HG03103 (cell line): ENCODE results near the gene KCNJ5.
A peak's percentile ranks its signal among the peaks of the same experiment; 100 is the strongest.

Source experiments
- ATAC-seq: cut with Tn5 transposase; IDR thresholded peaks from one replicate; pipeline ENCODE4 v1.9.1; 2021; ENCODE audit warnings: low read depth; ENCODE audit not compliant: unreplicated experiment

Gene KCNJ5

GRCh38 chr11:128868841-128869671 lies 22.1 kb upstream of the KCNJ5 start:
- ATAC-seq = no peak

DNA sequence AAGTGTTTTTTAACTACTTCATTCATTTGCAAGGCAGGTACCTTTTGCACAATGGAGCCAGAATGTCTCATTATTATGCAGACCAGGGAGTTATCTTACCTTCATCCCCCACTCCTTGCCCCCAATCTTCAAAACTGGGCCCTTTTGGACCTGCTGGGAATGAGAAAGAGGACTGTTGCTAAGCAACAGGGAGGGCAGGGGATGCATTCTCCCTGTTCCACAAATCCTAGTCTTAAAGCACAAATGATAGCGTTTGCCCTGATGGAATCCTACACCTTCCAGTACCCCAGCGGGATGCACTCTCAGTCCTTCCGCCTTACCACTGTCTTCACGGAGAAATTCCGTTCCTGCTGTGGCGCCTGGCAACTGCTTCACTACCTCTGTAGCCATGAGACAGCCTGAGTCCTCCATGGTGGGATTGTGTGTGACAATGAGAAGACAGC lies 20.0 kb upstream of the KCNJ5 start:
- no peak for ATAC-seq

DNA sequence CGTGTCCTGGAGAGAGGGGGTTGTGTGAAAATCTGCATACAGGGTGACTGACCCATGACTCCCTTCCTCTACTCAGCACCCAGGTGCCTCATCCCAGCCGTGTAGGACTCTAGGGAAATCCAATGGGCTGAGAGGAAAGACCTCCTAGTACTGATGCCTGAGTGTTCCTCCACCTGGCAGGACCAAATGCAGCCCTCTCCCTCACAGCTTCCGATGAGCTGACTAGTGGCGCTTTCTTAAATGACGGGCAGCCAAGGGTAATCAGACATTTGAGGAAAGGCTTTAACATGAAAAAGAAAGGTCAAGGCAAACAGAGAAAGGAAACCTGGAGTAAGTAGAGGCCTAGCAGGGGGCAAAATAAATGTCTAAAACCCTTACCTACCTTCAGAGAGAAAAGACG lies 19.1 kb upstream of the KCNJ5 start:
- no peak for ATAC-seq

- no peak for ATAC-seq
Measured at GRCh38 chr11:128872594-128872993, 18.6 kb upstream of the KCNJ5 start.

DNA sequence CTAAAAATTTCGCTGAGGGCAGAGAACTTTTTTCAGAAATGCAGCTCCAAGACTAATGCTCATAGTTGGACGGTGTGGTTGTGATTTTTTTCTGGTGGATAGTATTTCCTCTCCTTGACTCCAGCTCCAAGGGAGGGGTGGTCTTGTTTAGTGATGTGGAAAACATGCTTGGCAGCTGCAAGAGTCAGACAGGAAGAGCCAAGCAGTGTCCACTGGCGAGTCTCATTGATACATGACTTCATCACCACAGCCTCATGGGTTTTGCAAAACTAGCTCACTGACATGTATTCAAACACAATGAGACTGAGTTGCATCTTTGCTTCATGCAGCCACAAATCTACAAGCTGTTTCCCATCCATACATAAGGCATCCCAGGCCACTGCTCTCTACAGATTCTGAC lies 16.7 kb upstream of the KCNJ5 start:
- ATAC-seq = no peak

- ATAC-seq = no peak
Measured at GRCh38 chr11:128876133-128876650, 15.0 kb upstream of the KCNJ5 start.

DNA sequence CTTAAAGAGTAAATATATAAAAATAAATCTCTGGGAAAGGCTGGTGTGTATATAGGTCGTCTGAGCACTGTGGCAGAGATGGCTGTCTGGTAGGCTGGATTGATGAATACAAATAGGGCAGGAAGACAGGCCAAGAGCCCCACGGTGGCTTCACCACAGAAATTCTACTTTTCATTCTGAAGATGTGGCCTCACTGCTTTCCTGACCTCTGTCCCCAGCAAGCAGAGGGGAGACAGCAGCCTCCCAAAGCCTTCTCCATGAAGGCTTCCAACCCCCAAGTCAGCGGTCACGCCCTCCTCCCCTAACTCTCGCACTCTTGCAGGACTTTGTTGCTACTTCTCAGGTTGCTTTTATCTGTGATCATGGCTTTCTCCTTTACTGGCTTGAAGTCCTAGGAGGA lies 13.4 kb upstream of the KCNJ5 start:
- no peak for ATAC-seq

DNA sequence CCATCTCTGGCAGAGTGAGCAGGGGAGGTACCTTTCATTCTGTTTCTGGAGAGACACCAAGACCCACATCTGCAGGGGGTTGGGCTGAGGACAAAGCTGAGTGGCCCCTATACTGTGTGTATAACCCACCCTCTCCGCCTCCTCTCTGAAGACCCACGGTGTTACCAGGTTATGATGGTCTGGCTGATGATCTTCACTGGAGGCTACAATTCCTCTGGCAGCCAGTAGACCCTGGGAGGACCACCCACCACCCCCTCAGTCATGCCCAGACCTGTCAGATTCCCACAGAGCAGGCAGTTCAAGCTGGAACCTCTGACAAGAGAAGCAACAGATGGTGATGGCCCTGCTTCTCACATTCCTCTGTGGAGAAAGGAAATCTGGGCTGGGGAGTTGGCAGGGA lies 12.7 kb upstream of the KCNJ5 start:
- ATAC-seq = no peak

- no peak for ATAC-seq
Measured at GRCh38 chr11:128879817-128880216, 11.3 kb upstream of the KCNJ5 start.

DNA sequence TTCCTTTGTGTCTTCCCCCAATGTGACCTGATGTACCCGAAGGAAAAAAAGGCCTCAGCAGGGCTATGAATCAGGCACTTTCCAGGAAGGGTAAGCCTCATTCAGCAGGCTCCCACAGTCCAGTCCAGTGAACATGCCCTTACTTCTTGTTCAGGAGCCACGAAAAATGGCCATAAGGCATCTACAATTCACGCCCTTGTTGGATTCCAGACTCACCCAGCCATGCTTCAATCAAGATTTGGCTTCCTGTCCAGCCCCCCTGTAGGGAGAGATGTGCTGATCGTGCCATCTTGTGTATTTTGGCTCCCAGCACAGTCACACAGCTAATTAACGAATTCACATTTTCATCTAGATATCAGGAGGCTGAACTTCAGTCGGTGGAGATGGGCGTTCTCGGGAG lies 9.9 kb upstream of the KCNJ5 start:
- no peak for ATAC-seq

DNA sequence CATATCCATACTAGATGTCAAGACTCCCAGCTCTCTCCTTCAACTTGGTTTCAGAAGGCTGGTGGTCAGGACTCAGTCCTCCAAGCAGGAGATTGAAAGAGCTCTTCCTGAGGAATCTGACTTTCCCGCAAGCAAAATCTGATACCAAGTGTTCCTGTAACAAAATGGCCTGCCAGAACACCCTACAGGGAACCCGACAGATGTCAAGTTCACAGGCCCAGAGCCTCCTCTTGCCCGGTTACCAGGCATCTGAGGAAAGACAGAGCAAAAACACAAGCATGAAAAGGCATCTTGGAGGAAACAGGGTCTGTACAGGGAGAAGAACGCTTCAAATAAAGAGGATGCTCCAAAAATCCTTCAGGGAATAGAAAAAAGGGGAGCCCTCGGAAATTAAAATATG lies 8.7 kb upstream of the KCNJ5 start:
- no peak for ATAC-seq

DNA sequence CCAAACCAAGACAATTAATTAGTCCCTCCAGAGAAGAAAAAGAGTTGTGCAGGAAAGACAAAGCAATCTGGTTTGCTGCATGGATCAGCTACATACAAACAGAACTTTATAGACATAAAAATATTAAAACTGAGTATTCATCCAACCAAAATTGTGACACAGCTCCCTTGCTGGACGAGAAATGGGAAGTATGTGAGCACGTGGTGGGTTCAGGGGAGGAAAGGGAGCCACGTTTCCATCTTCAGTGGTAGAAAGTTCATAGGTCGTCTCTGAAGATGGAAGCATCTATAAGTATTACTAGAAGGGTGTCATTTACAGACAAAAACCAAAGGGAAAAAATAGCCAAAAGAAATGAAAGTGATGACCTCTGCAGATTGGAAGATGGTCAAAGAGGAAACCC lies 7.1 kb upstream of the KCNJ5 start:
- ATAC-seq = no peak

DNA sequence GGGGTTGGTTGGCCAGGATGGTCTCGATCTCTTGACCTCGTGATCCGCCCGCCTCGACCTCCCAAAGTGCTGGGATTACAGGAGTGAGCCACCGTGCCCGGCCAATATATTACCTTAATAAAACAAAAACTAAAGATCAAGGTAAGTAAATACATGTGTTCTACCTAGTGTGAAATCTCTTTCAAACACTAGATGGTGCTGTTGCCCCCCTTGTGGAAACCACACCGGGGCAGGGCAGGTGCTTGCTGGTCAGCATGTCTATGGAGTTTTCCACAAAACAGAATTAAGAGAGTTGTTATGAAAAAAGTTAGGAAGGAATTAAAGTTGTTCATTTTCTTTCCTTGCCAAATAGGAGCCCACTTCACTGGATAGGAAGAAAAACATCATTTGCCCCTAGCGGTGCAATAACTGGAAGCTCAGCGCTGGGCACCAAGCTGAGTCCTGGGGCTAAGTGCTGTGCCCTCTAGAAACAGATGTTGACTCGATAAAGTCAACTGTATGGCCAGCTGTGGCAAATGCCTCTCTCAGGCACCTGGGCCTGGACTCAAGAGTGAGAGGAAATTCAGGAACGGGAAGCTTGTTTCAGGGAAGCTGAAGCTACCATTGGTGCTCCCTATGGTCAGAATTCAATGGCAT lies 6.3 kb upstream of the KCNJ5 start:
- peak; percentile 80 for ATAC-seq

GRCh38 chr11:128886406-128887124 lies 4.6 kb upstream of the KCNJ5 start:
- no peak for ATAC-seq

DNA sequence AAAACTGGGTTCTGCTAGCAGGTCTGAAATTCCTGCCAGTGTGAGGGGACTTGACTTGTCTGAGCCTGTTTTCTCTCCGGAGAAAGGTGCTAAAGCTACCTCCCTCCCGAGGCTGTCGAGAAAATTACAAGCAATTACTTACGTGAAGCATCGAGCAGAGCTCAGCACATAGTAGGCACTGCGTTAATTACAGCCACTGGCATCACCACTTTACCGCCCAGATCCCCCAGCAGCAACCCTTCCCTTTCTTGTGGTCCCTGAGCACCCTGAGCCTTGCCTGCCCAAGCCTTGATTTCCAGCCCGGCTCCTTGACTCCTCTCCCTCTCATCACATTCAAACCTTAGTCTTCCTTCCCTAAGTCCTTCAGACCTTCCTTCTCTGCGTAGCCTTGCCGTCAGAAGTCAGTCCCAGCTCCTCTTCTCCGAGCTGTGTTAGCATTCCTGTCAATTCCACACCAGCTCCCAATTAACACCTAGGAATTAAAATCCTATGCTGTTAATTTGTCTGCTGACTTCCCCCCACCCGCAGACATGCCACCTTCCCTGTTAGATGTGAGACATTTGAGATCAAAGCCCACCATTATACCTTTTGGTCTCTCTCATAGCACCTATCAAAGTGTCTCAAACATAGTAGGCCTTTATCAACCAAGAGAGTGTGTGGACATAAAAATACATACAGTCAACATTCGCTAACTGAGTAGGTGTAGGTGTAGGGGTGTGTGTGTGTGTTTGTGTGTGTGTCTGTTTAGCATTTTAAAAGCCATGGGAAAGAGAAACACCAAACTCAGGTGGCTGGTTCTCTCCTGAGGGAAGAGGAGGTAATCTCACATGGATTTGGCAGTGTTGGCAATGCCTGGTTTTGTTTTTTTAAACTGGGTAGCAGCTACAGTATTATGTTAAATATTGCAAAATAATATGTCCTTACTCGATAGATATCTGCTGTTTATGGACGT lies 2.8 kb upstream of the KCNJ5 start:
- no peak for ATAC-seq

GRCh38 chr11:128889657-128890213 lies 1.4 kb upstream of the KCNJ5 start:
- ATAC-seq = no peak

DNA sequence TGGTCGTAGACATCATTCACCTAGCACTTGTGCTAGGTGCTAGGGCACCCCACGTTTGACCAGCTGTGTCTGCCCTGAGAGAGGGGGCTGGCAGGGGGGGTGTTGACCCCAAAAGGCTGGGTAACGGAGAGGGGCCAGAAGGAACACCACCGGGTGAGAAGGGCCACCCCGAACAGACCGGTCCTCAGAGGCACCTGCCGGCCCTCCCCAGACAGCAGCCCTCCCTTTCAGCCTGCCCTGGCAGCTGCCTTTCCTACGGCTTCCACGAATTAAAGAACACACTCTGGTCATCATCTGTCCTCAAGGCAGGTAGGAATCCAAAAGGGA lies 977 bp upstream of the KCNJ5 start:
- ATAC-seq = no peak

DNA sequence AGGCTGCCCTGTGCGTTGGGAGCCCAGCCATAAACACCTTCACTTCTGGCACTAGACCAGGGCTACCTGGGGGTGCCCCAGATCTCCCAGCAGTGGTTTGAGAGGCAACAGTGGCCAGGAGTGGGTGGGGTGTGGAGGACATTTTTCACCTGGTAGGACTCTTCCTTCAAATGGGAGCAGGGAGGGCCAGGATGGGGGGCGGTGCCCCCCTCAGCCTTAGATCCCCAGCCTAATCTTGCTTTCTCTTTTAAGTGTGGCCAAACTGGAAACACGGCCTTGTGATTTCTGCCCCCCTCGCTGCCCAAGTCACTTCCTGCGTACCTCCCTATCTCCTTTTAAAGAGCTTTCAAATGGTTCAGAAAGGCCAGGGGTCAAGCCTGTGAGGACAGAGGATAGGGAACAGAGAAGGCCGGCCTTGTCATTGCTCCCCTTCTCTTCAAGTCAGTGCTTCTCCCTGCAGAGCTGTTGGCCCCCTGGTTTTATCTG lies 800 bp downstream of the KCNJ5 start:
- ATAC-seq = no peak

GRCh38 chr11:128892866-128893565 lies 1.9 kb downstream of the KCNJ5 start:
- no peak for ATAC-seq
